ENCODE measurements around the gene SIRT5.

SIRT5 gene

GRCh38 chr6:13581700-13582229 lies 7.4 kb downstream of the SIRT5 start:
- no peak overlapping the region for H3K4me3 ChIP-seq (replicated peaks; ENCODE audit: low read depth, low read length)
- TF ChIP-seq, protein P1, sequence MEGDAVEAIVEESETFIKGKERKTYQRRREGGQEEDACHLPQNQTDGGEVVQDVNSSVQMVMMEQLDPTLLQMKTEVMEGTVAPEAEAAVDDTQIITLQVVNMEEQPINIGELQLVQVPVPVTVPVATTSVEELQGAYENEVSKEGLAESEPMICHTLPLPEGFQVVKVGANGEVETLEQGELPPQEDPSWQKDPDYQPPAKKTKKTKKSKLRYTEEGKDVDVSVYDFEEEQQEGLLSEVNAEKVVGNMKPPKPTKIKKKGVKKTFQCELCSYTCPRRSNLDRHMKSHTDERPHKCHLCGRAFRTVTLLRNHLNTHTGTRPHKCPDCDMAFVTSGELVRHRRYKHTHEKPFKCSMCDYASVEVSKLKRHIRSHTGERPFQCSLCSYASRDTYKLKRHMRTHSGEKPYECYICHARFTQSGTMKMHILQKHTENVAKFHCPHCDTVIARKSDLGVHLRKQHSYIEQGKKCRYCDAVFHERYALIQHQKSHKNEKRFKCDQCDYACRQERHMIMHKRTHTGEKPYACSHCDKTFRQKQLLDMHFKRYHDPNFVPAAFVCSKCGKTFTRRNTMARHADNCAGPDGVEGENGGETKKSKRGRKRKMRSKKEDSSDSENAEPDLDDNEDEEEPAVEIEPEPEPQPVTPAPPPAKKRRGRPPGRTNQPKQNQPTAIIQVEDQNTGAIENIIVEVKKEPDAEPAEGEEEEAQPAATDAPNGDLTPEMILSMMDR (IDR thresholded peaks at IDR 0.05; ENCODE audit: low read length, missing control alignments): no peak
- DNase-seq (ENCODE audit: low read depth): no peak

DNA sequence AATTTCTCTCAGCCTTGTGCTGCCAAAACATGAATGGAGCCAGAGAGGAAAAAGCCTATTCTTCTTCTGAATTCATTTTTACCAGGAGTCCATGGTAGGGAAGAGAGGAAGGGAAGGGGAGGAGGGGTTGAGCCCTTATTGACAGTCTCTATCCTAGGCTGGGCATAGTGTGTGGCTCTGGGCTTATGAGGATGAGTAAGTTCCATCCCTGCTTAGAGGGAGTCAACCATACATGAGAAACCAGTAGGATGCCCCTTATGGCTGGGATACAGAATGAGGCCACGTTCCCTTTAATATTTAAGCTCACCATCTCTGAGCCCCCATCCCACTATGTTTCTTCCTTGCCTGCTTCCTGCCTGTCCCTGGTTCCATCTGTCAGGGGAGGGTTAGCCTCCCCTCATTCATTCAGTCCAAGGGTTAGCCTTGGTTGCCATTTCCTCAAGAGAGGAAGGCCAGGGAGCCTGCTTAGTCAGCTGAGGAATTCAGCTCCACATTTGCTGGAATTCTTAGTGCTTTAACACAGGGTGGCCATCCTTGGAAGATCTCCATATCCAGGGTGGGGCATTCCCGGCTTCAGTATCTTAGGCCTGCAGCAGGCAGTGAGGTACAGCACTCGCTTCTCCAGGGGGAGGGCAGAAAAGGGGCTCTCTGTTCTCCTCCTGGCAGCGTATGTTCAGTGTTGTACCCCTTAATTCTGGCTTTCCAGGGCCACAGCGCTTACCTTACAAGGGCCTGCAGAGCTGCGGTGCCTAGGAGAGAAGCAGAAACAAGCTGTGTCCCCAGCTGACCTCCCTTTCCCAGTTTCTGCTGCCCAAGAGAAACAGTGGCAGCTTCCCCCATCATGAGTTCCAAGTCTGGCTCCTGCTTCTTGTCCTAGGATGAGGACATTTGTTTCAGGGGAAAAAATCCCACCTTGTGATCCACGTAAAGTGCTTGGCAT lies 12.5 kb downstream of the SIRT5 start:
- TF ChIP-seq, protein P1 (IDR thresholded peaks at IDR 0.05; ENCODE audit: low read length, missing control alignments): no peak
- DNase-seq (ENCODE audit: low read depth): no peak
- no peak overlapping the region for H3K4me3 ChIP-seq (replicated peaks; ENCODE audit: low read depth, low read length)

DNA sequence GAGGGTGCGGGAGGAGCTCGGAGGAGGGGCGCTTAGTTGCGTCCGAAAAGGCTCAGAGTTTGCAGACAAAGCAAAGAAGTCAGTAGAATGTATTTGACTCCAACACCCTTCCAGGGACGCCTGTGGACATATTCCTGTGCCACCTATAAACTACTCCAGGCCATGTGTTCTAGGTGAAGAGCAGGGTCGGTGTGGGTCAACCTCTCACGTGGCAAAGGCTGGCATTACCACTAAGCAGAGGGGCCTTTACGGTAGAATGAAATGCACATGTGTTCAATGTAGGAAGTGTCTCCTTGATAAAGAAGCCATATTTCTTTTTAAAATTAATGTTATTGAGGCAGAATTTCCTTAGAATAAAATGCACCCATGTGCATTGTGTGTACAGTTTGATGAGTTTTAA lies 15.4 kb downstream of the SIRT5 start:
- DNase-seq (ENCODE audit: low read depth): no peak
- H3K4me3 ChIP-seq (replicated peaks; ENCODE audit: low read depth, low read length): no peak overlapping the region
- TF ChIP-seq, protein P1 (IDR thresholded peaks at IDR 0.05; ENCODE audit: low read length, missing control alignments): no peak

GRCh38 chr6:13590574-13591153 lies 16.3 kb downstream of the SIRT5 start:
- no peak overlapping the region for H3K4me3 ChIP-seq (replicated peaks; ENCODE audit: low read depth, low read length)
- no peak for DNase-seq (ENCODE audit: low read depth)
- TF ChIP-seq, protein P1 (IDR thresholded peaks at IDR 0.05; ENCODE audit: low read length, missing control alignments): no peak

GRCh38 chr6:13591205-13591921 lies 17.0 kb downstream of the SIRT5 start:
- TF ChIP-seq, protein P1 (IDR thresholded peaks at IDR 0.05; ENCODE audit: low read length, missing control alignments): no peak
- no peak overlapping the region for H3K4me3 ChIP-seq (replicated peaks; ENCODE audit: low read depth, low read length)
- no peak for DNase-seq (ENCODE audit: low read depth)

DNA sequence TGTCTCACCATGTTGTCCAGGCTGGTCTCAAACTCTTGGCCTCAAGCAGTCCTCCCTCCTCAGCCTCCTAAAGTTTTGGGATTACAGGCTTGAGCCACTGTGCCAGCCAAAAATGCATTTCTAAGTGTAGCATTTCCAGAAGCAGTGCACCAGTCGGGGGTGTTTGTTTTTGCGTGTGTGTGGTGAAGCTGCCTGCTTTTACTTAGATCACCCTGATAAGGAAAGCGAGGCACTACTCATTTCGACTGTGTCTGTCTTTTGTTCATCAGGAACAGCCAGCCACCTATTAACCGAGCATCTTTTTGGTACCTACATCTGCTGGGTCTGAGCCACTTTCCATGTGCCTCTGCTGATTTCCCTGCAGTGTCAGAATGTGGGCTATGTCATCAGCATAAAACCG lies 18.7 kb downstream of the SIRT5 start:
- no peak overlapping the region for H3K4me3 ChIP-seq (replicated peaks; ENCODE audit: low read depth, low read length)
- TF ChIP-seq, protein P1 (IDR thresholded peaks at IDR 0.05; ENCODE audit: low read length, missing control alignments): no peak
- DNase-seq (ENCODE audit: low read depth): no peak
